Right renal cortex interstitium (tissue), 3 donors: Measurements from ENCODE around the gene CAAP1. TPM values are rescaled to one million over a fixed set of nuclear protein-coding genes. Genes with fewer than 3 reads are reported as not detected.
"Not testable (repeated sequence)": the region's sequence is repeated elsewhere in the genome, so short reads cannot be mapped to it uniquely, and the experiment has no call there.

ENCODE experiments used
- DNase-seq, 3 donors: peaks; one replicate each; pipeline ENCODE4 v3.0.0-alpha.2; 2013; ENCODE audit warnings: low read depth in 3 of 3, low spot score in 2 of 3
- polyA plus RNA-seq, 3 donors: library from polyadenylated mRNA; unstranded; fragments of 120-200 nt; gene quantifications; one replicate each; pipeline ENCODE4 v1.2.1, GENCODE V29; 2013; ENCODE audit not compliant: insufficient read length in 3 of 3

Gene CAAP1
- polyA plus RNA-seq, 3 donors: 41.5 to 44.0 (median 43.0) TPM

DNA sequence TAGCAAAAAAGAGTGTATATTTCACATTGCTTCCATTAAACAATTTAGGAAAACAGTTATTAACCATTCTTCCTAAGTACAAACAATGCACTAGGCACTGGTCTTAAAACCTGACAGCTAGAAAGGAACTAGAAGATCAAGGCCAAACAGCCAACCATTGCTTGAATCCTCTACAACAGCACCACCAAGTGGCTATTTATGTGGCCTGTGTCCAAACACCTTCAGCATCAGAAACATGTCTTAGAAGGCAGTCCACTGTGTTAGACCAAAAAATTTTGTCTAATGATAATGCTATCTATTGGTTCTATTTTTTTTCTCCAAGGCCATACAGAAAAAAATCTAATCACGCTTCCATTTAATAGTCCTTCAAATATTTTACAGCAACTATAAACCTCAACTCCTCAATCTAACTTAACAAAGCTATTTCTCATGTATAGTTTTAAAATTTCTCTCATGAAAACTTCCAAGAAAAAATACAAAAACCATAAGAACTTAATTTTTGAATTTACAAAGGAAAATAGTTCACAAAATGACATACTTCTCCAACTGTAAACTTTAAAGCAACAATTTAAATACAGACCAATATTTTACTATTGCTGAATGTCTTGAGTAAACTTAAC, 36.1 kb downstream of the CAAP1 start:
- no peak for DNase-seq

- no peak for DNase-seq
These were observed 41.6 kb downstream of the CAAP1 start for GRCh38 chr9:26850995-26851394.

DNA sequence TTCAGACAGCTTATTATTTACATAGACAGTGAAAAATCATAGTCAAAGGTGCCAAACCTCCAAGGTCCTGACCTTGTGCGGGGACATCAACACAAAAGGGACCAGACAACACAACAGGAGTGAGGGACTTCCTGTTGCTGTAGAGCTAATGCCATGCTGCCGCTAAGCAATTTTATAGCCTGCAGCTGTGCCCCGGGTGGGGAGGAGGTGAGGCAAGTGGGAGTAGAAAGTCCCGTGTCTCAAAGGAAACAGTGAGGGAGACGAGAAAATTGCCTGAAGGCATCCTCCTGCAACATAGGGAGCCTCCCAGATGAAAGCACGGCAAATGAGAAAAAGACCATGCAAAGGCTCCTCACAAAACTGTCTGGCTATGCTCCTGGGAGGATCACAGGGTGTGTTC, 58.8 kb downstream of the CAAP1 start:
- no peak for DNase-seq

DNA sequence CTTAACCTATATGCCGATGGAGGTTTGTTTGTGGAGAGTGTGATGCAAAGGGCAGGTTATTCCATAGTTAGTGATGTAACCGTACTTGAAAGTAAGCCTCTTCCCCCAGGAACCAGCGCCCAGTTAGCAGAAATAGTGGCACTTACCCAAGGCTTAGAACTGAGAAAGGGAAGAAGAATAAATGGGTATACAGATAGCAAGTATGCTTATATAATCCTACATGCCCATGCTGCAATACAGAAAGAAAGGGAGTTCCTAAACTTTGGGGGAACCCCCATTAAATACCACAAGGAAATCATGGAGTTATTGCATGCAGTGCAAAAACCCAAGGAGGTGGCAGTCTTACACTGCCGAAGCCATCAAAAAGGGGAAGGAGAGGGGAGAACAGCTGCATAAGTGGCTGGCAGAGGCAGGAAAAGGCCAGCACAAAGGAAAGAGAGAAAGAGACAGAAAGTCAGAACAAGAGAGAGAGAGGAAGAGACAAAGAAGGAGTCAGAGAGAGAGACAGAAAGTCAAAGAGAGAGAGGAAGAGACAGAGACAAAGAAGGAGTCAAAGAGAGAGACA, 64.1 kb downstream of the CAAP1 start:
- not testable (repeated sequence) for DNase-seq

GRCh38 chr9:26814799-26815198, 77.8 kb downstream of the CAAP1 start:
- DNase-seq: no peak

DNA sequence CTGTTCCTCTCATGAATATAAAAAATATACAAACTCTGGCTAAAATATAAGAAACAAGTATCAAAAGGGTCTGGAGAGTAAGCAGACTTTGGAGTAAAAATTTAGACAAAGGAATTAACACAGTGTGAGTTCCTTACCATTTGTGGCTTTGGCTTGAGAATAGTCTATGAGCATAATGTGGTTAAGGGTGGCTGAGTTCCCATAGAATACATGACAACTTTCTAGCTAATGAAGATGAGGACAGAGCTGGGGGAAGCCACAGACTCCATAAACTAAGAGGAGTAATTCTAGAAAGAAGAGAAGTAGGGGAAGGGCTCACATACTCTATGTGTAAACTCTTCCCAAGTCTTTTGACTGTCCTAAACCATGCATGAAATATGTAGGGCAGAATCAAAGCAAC, 79.4 kb downstream of the CAAP1 start:
- DNase-seq: no peak

- DNase-seq: no peak
These were observed 80.4 kb downstream of the CAAP1 start for GRCh38 chr9:26812217-26812616.

- no peak for DNase-seq
These were observed 81.5 kb downstream of the CAAP1 start for GRCh38 chr9:26811106-26811505.

DNA sequence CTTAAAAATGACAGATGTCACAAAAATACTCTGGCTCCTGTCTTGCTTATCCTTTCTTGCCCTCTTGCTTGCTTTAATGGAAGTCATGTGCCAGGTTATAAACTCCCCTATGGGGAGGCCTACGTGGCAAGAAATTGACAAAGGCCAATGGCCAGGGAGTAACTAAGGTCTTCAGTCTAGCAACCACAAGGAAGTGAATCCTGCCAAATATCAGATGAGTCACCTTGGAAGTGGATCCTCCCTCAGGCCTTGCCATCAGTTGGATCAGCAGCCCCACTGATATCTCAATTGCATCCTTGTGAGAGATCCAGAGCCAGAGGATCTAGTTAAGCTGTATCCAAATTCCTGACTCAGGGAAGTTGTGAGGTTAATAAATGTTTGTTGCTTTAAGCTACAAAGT, 82.8 kb downstream of the CAAP1 start:
- DNase-seq: no peak

GRCh38 chr9:26807161-26807560, 85.4 kb downstream of the CAAP1 start:
- no peak for DNase-seq

- DNase-seq: no peak
These were observed 89.7 kb downstream of the CAAP1 start for GRCh38 chr9:26802921-26803320.

- DNase-seq: no peak
These were observed 90.8 kb downstream of the CAAP1 start for GRCh38 chr9:26801772-26802171.

- DNase-seq: no peak
These were observed 92.3 kb downstream of the CAAP1 start for GRCh38 chr9:26800322-26800721.

DNA sequence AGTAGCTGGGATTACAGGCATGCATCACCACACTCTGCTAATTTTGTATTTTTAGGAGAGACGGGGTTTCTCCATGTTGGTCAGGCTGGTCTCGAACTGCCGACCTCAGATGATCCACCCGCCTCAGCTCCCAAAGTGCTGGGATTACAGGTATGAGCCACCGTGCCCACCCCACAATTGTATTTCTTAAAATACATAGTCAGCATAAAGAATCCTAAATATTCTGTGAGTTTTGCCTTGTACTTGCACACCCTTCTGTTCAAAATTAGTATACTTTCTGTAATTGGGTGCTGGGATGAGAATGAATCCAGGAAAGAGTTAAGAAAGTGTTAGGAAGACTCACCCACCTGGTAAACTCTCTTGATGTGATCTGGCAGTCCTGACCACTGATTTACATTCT, 101.3 kb downstream of the CAAP1 start:
- no peak for DNase-seq

Other genes with a start within 250 kb of the CAAP1 start
- 10 to 100 TPM; 49.9 to 51.6 (median 50.9) TPM for gene PLAA, start 54.4 kb upstream of the CAAP1 start, polyA plus RNA-seq
- 10 to 100 TPM; 41.9 to 50.6 (median 48.6) TPM for gene IFT74, start 63.6 kb upstream of the CAAP1 start, polyA plus RNA-seq
- gene LRRC19, start 112.9 kb upstream of the CAAP1 start, polyA plus RNA-seq: 10 to 100 TPM; 13.4 to 16.9 (median 15.3) TPM
- 10 to 100 TPM; 44.9 to 49.7 (median 49.2) TPM for gene TEK, start 216.4 kb upstream of the CAAP1 start, polyA plus RNA-seq